ENCODE results near the gene MPPED1.

The MPPED1 gene

DNA sequence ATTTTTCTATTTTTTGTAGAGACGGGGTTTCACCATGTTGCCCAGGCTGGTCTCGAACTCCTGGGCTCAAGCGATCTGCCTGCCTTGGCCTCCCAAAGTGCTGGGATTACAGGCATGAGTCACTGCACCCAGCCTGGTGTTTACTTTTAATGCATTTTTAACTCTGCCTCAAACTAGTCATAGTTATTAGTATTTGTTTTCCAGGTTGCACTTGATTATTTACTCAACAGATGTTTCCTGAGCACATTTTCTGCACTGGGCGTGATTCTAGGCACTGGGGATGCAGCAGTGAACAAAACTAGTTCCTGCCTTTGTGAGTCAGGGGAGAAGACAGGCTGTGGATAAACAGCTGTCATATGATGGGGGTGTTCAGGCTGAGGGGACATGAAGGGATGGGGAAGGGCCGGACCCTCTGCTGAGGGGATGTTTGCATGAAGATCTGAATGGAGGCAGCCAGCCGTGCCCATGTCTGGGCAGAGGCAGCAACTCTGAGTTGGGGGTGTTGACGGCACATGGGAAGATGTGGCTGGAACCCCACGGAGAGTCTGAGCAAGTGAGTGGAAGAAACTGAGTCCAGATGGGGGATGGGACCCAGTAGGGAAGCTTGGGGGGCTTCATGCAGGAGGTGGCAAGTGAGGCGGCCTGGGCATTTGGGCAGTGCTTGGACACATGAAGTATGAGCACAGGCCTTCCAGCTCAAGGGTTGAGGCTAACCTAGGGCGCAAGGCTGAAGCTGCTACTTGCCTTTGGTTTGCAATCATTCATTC is 34.4 kb downstream of the MPPED1 start:
- no peak for DNase-seq (ENCODE audit: extremely low read depth in 1 of 2, low read depth in 1 of 2)

DNA sequence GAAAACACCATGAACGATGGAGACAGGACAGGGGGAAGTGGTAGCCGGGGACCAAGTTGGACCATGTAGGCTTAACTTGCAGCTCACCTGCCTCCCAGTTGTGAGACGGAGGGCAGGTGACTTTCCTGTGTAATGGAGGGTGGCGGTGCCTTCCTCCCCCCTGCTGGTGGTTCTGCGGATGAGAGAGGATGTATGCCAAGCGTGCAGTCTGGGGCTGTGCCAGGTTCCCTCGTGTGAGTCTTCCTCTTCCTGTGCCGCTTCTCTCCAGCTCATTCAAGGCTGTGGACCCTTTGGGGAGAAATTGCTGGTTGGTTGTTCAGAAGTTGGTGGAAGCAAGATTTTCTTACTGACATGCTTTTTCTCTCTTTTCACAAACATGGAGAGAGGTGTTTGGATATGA is 35.1 kb downstream of the MPPED1 start:
- DNase-seq (ENCODE audit: extremely low read depth in 1 of 2, low read depth in 1 of 2) = no peak

GRCh38 chr22:43447380-43447779 is 35.6 kb downstream of the MPPED1 start:
- DNase-seq (ENCODE audit: extremely low read depth in 1 of 2, low read depth in 1 of 2) = no peak

- no peak for DNase-seq (ENCODE audit: extremely low read depth in 1 of 2, low read depth in 1 of 2)
Observed at GRCh38 chr22:43448048-43448447, 36.2 kb downstream of the MPPED1 start.

- DNase-seq (ENCODE audit: extremely low read depth in 1 of 2, low read depth in 1 of 2) = no peak
Observed at GRCh38 chr22:43449205-43449830, 37.5 kb downstream of the MPPED1 start.

DNA sequence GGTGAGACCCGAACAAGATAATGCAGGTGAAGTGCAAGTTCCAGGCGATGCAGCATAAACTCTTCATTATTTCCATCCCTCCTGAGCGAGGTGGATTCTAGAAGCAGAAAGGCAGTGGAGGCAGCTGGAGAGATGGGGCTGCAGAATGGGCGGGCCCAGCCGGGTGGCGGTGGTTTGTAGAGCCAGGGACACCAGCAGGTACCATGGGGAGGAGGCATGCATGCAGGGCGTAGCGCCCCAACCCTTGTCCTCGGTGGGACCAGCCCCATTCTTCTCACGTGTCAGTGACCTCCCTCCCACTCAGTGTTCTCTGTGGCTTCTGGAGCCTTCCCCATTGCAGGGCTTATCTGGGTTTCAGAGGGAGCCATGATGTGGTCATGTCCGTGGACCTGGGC is 38.0 kb downstream of the MPPED1 start:
- no peak for DNase-seq (ENCODE audit: extremely low read depth in 1 of 2, low read depth in 1 of 2)

- DNase-seq (ENCODE audit: extremely low read depth in 1 of 2, low read depth in 1 of 2) = no peak
Observed at GRCh38 chr22:43451371-43452050, 39.7 kb downstream of the MPPED1 start.

GRCh38 chr22:43455846-43456245 is 44.0 kb downstream of the MPPED1 start:
- no peak for DNase-seq (ENCODE audit: extremely low read depth in 1 of 2, low read depth in 1 of 2)

DNA sequence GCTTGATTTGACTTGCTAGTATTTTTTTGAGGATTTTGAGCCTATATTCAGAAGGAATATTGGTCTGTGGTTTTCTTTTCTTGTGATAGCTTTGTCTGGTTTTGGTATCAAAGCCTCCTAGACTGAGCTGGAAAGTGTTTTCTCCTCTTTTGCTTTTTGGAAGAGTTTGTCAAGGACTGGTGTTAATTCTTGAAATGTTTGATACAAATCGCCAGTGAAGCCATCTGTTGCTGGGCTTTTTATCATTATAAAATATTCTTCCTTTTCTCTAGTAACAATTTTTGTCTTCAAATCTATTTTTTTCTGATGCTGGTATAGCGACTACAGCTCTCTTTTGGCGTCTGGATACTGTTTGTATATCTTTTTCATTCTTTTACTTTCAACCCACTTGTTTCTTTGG is 45.2 kb downstream of the MPPED1 start:
- DNase-seq (ENCODE audit: extremely low read depth in 1 of 2, low read depth in 1 of 2) = no peak

GRCh38 chr22:43462701-43463100 is 50.9 kb downstream of the MPPED1 start:
- no peak for DNase-seq (ENCODE audit: extremely low read depth in 1 of 2, low read depth in 1 of 2)

DNA sequence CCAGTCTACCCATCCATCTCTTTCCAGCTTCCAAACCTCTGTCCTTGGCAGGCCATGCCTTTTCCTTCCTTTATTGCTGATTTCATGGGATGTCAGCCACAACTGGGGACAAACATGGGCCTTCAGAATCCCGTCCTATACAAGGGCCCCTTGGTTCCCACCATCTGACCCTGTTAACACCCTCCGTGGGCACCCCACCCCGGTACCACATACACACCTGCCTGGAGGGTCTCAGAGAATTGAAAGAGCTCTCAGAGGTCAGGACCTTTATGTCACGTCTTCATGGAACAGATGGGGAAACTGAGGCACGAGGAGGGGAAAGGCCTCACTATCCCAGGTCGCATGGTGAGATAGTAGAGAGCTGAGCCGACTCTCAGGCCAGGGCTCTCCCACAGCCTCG is 53.0 kb downstream of the MPPED1 start:
- no peak for DNase-seq (ENCODE audit: extremely low read depth in 1 of 2, low read depth in 1 of 2)

DNA sequence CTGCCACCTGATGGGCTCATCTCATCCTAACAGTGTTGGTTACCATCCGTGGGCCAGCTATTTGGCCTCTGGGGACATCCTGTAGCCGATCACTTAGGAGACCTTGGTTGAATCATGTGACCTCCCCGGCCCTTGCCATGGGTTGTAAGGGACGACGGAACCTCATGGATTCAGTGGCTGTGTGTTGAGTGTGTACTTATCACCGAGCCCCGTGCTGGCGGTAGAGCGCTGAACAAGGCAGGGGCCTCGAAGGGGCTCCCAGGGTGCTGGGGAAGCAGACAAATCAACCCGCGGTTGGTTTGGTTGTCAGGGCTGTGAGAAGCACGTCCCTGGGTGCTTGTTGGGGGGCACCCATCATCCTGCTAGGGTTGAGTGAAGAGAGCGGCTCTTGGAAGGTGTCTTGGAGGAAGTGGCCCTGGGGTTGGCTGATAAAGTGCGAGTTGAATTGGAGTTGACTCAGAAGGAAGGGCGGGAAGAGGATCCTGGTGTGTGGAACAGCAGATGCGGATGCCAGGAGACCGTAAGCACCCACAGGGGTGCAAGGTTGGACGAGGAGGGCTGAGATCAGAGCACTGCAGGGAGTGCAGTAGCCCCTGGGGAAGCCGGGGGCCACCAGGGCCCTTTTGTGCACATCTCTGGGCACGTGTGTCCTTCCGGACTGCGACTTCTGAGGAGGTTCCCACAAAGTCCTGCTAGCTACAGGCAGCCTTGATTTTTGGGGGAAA is 53.6 kb downstream of the MPPED1 start:
- no peak for DNase-seq (ENCODE audit: extremely low read depth in 1 of 2, low read depth in 1 of 2)

- DNase-seq (ENCODE audit: extremely low read depth in 1 of 2, low read depth in 1 of 2) = no peak
Observed at GRCh38 chr22:43466710-43467109, 54.9 kb downstream of the MPPED1 start.

- no peak for DNase-seq (ENCODE audit: extremely low read depth in 1 of 2, low read depth in 1 of 2)
Observed at GRCh38 chr22:43467216-43467940, 55.6 kb downstream of the MPPED1 start.

DNA sequence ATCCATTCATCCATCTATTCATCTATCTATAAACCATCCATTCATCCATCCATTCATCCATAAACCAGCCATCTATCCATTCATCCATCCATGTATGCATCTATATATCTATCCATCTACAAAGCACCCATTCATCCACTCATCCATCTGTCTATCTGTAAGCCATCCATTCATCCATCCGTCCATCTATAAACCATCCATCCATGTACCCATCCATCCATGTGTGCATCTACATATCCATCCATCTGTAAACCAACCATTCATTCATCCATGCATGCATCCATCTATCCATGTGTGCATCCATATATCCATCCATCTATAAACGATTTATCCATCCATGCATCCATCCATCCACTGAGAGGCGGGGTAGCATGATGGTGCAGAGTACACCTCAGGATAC is 58.4 kb downstream of the MPPED1 start:
- no peak for DNase-seq (ENCODE audit: extremely low read depth in 1 of 2, low read depth in 1 of 2)

DNA sequence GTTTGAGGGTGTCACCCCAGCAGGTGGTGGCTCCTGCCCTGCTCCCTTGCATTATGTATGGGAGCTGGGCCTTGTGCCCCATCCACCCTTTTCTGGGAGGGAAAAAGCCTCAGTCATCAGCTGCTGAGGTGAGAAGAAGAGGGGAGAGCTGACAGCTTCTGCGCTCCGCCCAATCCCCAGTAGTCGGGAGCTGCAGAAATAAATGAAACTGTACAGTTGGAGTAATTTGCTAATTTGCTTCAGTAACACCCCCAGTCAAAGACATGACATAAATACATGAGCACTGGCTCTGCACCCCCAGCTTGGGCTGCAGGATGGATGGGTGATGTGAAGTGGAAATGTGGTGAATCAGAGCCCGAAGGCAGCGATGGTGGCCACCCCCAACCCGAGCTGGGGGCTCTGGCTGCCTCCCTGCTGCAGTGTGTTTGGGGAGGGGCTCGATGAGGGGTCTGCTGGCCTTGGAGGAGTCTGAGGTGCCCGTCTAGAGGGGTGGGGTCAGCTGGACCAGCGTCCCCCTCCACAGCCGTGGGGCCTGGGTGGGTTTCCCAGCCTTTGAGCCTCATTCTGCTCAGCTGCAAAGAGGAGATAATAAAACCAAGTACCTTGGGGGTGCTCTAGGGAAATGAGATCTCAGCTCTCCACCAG is 59.2 kb downstream of the MPPED1 start:
- no peak for DNase-seq (ENCODE audit: extremely low read depth in 1 of 2, low read depth in 1 of 2)

DNA sequence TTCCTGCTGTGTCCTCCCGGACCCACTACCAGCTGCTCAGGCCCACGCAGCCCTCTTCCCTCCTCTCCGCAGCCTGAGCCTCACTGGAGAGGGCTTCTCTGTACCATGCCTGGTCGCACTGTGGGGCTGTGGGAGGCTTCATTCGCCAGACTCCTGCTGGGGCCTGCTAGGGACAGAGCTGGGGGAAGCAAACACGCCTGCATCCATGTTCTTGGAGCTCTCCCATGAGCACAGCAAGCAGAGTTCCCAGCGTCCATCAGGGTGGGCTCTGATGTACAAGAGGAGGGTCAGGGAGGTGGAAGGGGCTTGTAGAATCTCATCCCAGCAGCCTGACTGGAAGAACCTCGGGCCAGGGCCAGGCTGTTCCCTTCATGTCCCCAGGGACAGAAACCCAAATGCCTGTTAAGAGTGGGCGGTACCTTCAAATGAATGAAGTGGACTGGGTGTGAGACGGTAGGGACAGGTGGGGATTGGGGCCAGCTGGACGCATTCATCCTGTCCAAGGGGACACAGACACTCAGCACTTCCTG is 59.9 kb downstream of the MPPED1 start:
- DNase-seq (ENCODE audit: extremely low read depth in 1 of 2, low read depth in 1 of 2) = no peak

GRCh38 chr22:43473031-43473430 is 61.2 kb downstream of the MPPED1 start:
- DNase-seq (ENCODE audit: extremely low read depth in 1 of 2, low read depth in 1 of 2) = no peak

DNA sequence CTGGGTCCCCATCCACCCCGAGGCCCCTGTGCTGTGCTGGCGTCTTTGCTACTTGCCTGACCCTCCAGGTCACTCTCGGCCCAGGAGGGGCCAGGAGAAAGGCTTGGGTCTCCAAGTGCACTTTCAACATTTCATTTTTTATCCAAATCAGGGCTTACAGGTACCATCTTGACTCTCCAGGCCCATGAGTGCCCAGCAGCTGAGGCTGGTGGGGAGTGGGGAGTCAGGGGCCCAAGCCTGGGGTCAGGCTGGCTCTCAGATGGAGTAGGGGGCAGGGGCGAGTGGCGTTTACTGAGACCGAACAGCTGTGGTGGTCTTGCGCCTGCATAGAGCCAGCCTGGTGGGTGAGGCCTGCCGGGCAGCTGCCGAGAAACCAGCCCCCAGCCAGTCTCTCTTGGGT is 61.6 kb downstream of the MPPED1 start:
- no peak for DNase-seq (ENCODE audit: extremely low read depth in 1 of 2, low read depth in 1 of 2)
